Measurements from ENCODE around the gene JOSD2.

Gene JOSD2

GRCh38 chr19:50511069-50511822 is at the start of gene JOSD2:
JOSD2 (minus strand) TSS chr19:50511191; CDS start chr19:50510431, 760 bp downstream.
- peak; percentile 99 for DNase-seq (ENCODE audit: low read depth in 2 of 2)

GRCh38 chr19:50559636-50560035 is 48.6 kb upstream of the JOSD2 start:
- no peak for DNase-seq (ENCODE audit: low read depth in 2 of 2)

- DNase-seq (ENCODE audit: low read depth in 2 of 2) = no peak
Observed at GRCh38 chr19:50558449-50558848, 47.5 kb upstream of the JOSD2 start.

- no peak for DNase-seq (ENCODE audit: low read depth in 2 of 2)
Observed at GRCh38 chr19:50558039-50558438, 47.0 kb upstream of the JOSD2 start.

GRCh38 chr19:50557009-50557613 is 46.1 kb upstream of the JOSD2 start:
- DNase-seq (ENCODE audit: low read depth in 2 of 2) = no peak

- peak; percentile 25 to 34 for DNase-seq (ENCODE audit: low read depth in 2 of 2)
Observed at GRCh38 chr19:50556282-50557008, 45.5 kb upstream of the JOSD2 start.

GRCh38 chr19:50555450-50556281 is 44.7 kb upstream of the JOSD2 start:
- no peak for DNase-seq (ENCODE audit: low read depth in 2 of 2)

- no peak for DNase-seq (ENCODE audit: low read depth in 2 of 2)
Observed at GRCh38 chr19:50555033-50555432, 44.0 kb upstream of the JOSD2 start.

- DNase-seq (ENCODE audit: low read depth in 2 of 2) = no peak
Observed at GRCh38 chr19:50554212-50554611, 43.2 kb upstream of the JOSD2 start.

- DNase-seq (ENCODE audit: low read depth in 2 of 2) = no peak
Observed at GRCh38 chr19:50553134-50553703, 42.2 kb upstream of the JOSD2 start.

GRCh38 chr19:50552540-50552939 is 41.5 kb upstream of the JOSD2 start:
- no peak for DNase-seq (ENCODE audit: low read depth in 2 of 2)

- no peak for DNase-seq (ENCODE audit: low read depth in 2 of 2)
Observed at GRCh38 chr19:50551715-50552187, 40.8 kb upstream of the JOSD2 start.

- DNase-seq (ENCODE audit: low read depth in 2 of 2) = no peak
Observed at GRCh38 chr19:50551034-50551714, 40.2 kb upstream of the JOSD2 start.

- DNase-seq (ENCODE audit: low read depth in 2 of 2) = no peak
Observed at GRCh38 chr19:50550594-50550966, 39.6 kb upstream of the JOSD2 start.

- no peak for DNase-seq (ENCODE audit: low read depth in 2 of 2)
Observed at GRCh38 chr19:50549927-50550593, 39.1 kb upstream of the JOSD2 start.

- no peak for DNase-seq (ENCODE audit: low read depth in 2 of 2)
Observed at GRCh38 chr19:50549059-50549926, 38.3 kb upstream of the JOSD2 start.

GRCh38 chr19:50548191-50549058 is 37.4 kb upstream of the JOSD2 start:
- no peak for DNase-seq (ENCODE audit: low read depth in 2 of 2)
